HG03135 (cell line): Measurements from ENCODE around the gene B4GALNT4.
"Not testable (repeated sequence)": the region's sequence is repeated elsewhere in the genome, so short reads cannot be mapped to it uniquely, and the experiment has no call there.

Source experiments
- ATAC-seq: cut with Tn5 transposase; IDR thresholded peaks from one replicate; pipeline ENCODE4 v1.9.1; 2021; ENCODE audit warnings: mild to moderate bottlenecking, moderate library complexity; ENCODE audit not compliant: unreplicated experiment

The B4GALNT4 gene

GRCh38 chr11:358129-358800 is 11.0 kb upstream of the B4GALNT4 start:
- no peak for ATAC-seq

- ATAC-seq = no peak
Observed at GRCh38 chr11:359181-359714, 10.1 kb upstream of the B4GALNT4 start.

- ATAC-seq = no peak
Observed at GRCh38 chr11:360326-361280, 8.7 kb upstream of the B4GALNT4 start.

- no peak for ATAC-seq
Observed at GRCh38 chr11:362642-363442, 6.5 kb upstream of the B4GALNT4 start.

- not testable (repeated sequence) for ATAC-seq
Observed at GRCh38 chr11:363443-363805, 5.9 kb upstream of the B4GALNT4 start.

- ATAC-seq = no peak
Observed at GRCh38 chr11:363948-364761, 5.1 kb upstream of the B4GALNT4 start.

GRCh38 chr11:364991-365725 is 4.1 kb upstream of the B4GALNT4 start:
- no peak for ATAC-seq

- ATAC-seq = no peak
Observed at GRCh38 chr11:365831-366230, 3.5 kb upstream of the B4GALNT4 start.

- ATAC-seq = no peak
Observed at GRCh38 chr11:367956-368413, 1.3 kb upstream of the B4GALNT4 start.

GRCh38 chr11:368414-369335 is 624 bp upstream of the B4GALNT4 start:
- ATAC-seq = no peak

GRCh38 chr11:370070-370941 is 1.0 kb downstream of the B4GALNT4 start:
- ATAC-seq = no peak

GRCh38 chr11:371051-371450 is 1.8 kb downstream of the B4GALNT4 start:
- ATAC-seq = no peak

- ATAC-seq = no peak
Observed at GRCh38 chr11:371716-372590, 2.7 kb downstream of the B4GALNT4 start.

GRCh38 chr11:372809-373715 is 3.8 kb downstream of the B4GALNT4 start:
- ATAC-seq = no peak
